CD14-positive monocyte (primary cell): Measurements from ENCODE around the gene EXOSC10. TPM values are rescaled to one million over a fixed set of nuclear protein-coding genes. Genes with fewer than 3 reads are reported as not detected.
A peak's percentile ranks its signal among the peaks of the same experiment; 100 is the strongest.

Source experiments
- DNase-seq, 3 donors: peaks; one replicate each; pipeline ENCODE4 v3.0.0-alpha.2; 2011 to 2022
- H2AFZ ChIP-seq: 2 replicates; pipeline ENCODE4 v1.6.0; 2012; ENCODE audit warnings: mild to moderate bottlenecking, low read depth, low read length, inconsistent platforms; ENCODE audit not compliant: insufficient read depth, poor library complexity, severe bottlenecking
- H3K27ac ChIP-seq, 2 donors: 1 replicate in 1 of 2; 2 replicates in 1 of 2; pipeline ENCODE4 v1.5.1; 2012 to 2013; ENCODE audit warnings: low read length in 2 of 2, control low read depth in 1 of 2, inconsistent platforms in 1 of 2, low read depth in 1 of 2, mild to moderate bottlenecking in 1 of 2
- H3K27me3 ChIP-seq, 2 donors: one replicate each; pipeline versions ENCODE4 v1.6.0 to v1.6.1; 2011 to 2013; ENCODE audit warnings: low read length in 2 of 2; ENCODE audit not compliant: control insufficient read depth in 2 of 2, insufficient read depth in 2 of 2
- H3K36me3 ChIP-seq, 2 donors: replicated peaks in 1 of 2; 1 replicate in 1 of 2; 2 replicates in 1 of 2; pipeline versions ENCODE4 v1.5.1 to v1.6.1; 2012 to 2013; ENCODE audit warnings: low read length in 2 of 2, control low read depth in 1 of 2, inconsistent platforms in 1 of 2, mild to moderate bottlenecking in 1 of 2; ENCODE audit not compliant: insufficient read depth in 2 of 2, control insufficient read depth in 1 of 2
- H3K4me1 ChIP-seq, 2 donors: 1 replicate in 1 of 2; 2 replicates in 1 of 2; pipeline versions ENCODE4 v1.5.1 to v1.6.1; 2012 to 2013; ENCODE audit warnings: low read length in 2 of 2, control low read depth in 1 of 2, inconsistent platforms in 1 of 2, mild to moderate bottlenecking in 1 of 2, moderate library complexity in 1 of 2; ENCODE audit not compliant: insufficient read depth in 2 of 2, control insufficient read depth in 1 of 2
- H3K4me2 ChIP-seq: replicated peaks from 2 replicates; pipeline ENCODE3; 2012; ENCODE audit warnings: low read length, moderate library complexity, mild to moderate bottlenecking; ENCODE audit not compliant: poor library complexity, severe bottlenecking; ENCODE audit errors: extremely low read depth
- H3K4me3 ChIP-seq, 3 experiments: fragments of 200-600 bp in 1 of 3; sonication (generic) in 1 of 3; replicated peaks in 1 of 3; 1 replicate in 2 of 3; 2 replicates in 1 of 3; pipeline ENCODE4 v1.5.1; 2011 to 2013; ENCODE audit warnings: low read length in 3 of 3, mild to moderate bottlenecking in 3 of 3, control low read depth in 2 of 3, low read depth in 2 of 3, inconsistent platforms in 1 of 3, moderate library complexity in 1 of 3
- H3K79me2 ChIP-seq: 2 replicates; pipeline ENCODE4 v1.6.0; 2012; ENCODE audit warnings: mild to moderate bottlenecking, control low read depth, inconsistent platforms, low read length, moderate library complexity; ENCODE audit not compliant: insufficient read depth
- H3K9ac ChIP-seq: 2 replicates; pipeline ENCODE4 v1.6.0; 2017; ENCODE audit warnings: low read length, mild to moderate bottlenecking; ENCODE audit not compliant: insufficient read depth, poor library complexity, severe bottlenecking
- H3K9me3 ChIP-seq, 2 donors: replicated peaks in 1 of 2; 1 replicate in 1 of 2; 2 replicates in 1 of 2; pipeline versions ENCODE4 v1.5.1 to v1.6.1; 2012 to 2013; ENCODE audit warnings: low read length in 2 of 2, control low read depth in 1 of 2; ENCODE audit not compliant: control insufficient read depth in 1 of 2, insufficient read depth in 1 of 2
- H4K20me1 ChIP-seq: 2 replicates; pipeline ENCODE4 v1.6.0; 2012; ENCODE audit warnings: mild to moderate bottlenecking, low read length, control low read depth, moderate library complexity; ENCODE audit not compliant: insufficient read depth
- H3K27ac Mint-ChIP-seq, 7 donors: one replicate each; pipeline ENCODE4 v1.8.0; 2020; ENCODE audit warnings: mild to moderate bottlenecking in 7 of 7, mixed read lengths in 7 of 7, moderate library complexity in 6 of 7, inconsistent platforms in 2 of 7
- H3K27me3 Mint-ChIP-seq, 3 donors: one replicate each; pipeline ENCODE4 v1.8.0; 2021 to 2022; ENCODE audit warnings: low read depth in 3 of 3, mild to moderate bottlenecking in 3 of 3, mixed read lengths in 3 of 3, moderate library complexity in 3 of 3, inconsistent platforms in 1 of 3
- H3K36me3 Mint-ChIP-seq, 2 donors: one replicate each; pipeline ENCODE4 v1.8.0; 2020; ENCODE audit warnings: mixed read lengths in 2 of 2, inconsistent platforms in 1 of 2, mild to moderate bottlenecking in 1 of 2
- H3K4me1 Mint-ChIP-seq: one replicate; pipeline ENCODE4 v1.8.0; 2020; ENCODE audit warnings: mild to moderate bottlenecking, mixed read lengths
- H3K4me3 Mint-ChIP-seq, 2 donors: one replicate each; pipeline ENCODE4 v1.8.0; 2020; ENCODE audit warnings: mild to moderate bottlenecking in 2 of 2, mixed read lengths in 2 of 2, moderate library complexity in 1 of 2
- H3K9me3 Mint-ChIP-seq, 7 donors: one replicate each; pipeline ENCODE4 v1.8.0; 2020 to 2022; ENCODE audit warnings: mixed read lengths in 7 of 7, mild to moderate bottlenecking in 6 of 7, moderate library complexity in 6 of 7, inconsistent platforms in 2 of 7
- WGBS: methylation state at CpG from one replicate; pipeline ENCODE4 v1.1.5; 2013; ENCODE audit warnings: missing lambda C conversion rate; ENCODE audit not compliant: insufficient coverage; 5-methylcytosine and 5-hydroxymethylcytosine counted together
- intact Hi-C, 2 donors: fragments of 100-400 bp; cut with micrococcal nuclease; formaldehyde crosslinking; loops; one replicate each; pipeline versions ENCODE4 v1.15.0 to v1.15.1; 2023
- polyA plus RNA-seq, 3 donors: library from polyadenylated mRNA; depleted of rRNA in 1 of 3; unstranded in 2 of 3; stranded (reverse) in 1 of 3; fragments of 300-500 nt in 2 of 3; fragments of >200 nt in 1 of 3; fragmentation: Illumina TruSeq in 2 of 3; gene quantifications; 1 replicate in 2 of 3; 2 replicates in 1 of 3; pipeline ENCODE4 v1.2.3, GENCODE V29; 2012 to 2021
- TF ChIP-seq, protein P1 (sequence below): fragments of 200-600 bp; IDR thresholded peaks from one replicate; pipeline ENCODE4 v1.8.0; 2022; ENCODE audit warnings: antibody characterized with exemption, mild to moderate bottlenecking

The EXOSC10 gene
- polyA plus RNA-seq, 3 donors, result 24.0 to 66.3 (median 27.4) TPM

DNA sequence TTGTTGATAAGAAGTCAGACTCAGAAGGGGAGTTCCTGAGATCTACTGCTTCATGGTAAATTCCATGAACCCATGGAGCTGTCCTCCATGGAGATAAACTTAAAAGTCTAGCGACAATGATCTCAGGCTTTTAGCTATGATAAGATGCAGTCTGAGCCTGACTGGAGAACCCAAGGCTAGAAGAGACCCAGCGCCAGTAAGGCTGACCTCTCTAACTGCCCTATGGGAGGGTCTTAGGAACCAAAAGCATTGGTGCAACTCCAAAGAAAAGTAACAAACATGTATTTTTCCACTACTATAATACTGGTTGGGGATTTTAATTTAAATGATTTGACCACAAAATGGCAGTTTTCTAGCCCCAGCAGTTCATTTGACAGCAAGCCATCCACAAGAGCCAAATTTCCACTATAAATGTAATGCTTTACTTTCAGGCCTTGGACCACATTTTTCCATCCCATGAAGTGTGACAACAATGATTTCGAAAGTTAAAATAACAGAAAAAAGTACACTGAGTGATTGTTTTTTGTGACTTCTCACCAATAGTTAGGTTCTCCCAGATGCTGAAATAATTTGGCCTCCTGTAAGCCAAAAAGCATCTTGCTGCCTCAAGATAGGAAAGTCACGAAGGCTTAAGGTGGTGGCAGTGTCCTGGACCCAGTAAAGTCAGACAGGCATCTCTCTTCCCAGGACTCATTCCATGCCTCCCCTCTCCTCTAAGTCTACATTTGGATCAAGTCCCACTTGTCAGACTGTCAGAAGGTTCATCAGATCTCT, 43.1 kb upstream of the EXOSC10 start:
- Histone ChIP-seq H2AFZ (no peak overlapping the region), H3K9me3 (no peaks in the 10 kb centered on the region), H3K4me3 (no peak overlapping the region), H3K9ac (no peak overlapping the region), H3K27ac (no peak overlapping the region), H3K4me1 (no peaks in the 10 kb centered on the region), H3K4me2 (no peak overlapping the region), H3K27me3 (no peaks in the 10 kb centered on the region), H4K20me1 (no peaks in the 10 kb centered on the region), H3K36me3 (peaks cover 77 to 91% of the 10 kb centered on the region in 2 donors), H3K79me2 (no peaks in the 10 kb centered on the region)
- no peaks in the 10 kb centered on the region for H3K9me3 Mint-ChIP-seq
- DNase-seq, result no peak
- TF ChIP-seq, protein P1, sequence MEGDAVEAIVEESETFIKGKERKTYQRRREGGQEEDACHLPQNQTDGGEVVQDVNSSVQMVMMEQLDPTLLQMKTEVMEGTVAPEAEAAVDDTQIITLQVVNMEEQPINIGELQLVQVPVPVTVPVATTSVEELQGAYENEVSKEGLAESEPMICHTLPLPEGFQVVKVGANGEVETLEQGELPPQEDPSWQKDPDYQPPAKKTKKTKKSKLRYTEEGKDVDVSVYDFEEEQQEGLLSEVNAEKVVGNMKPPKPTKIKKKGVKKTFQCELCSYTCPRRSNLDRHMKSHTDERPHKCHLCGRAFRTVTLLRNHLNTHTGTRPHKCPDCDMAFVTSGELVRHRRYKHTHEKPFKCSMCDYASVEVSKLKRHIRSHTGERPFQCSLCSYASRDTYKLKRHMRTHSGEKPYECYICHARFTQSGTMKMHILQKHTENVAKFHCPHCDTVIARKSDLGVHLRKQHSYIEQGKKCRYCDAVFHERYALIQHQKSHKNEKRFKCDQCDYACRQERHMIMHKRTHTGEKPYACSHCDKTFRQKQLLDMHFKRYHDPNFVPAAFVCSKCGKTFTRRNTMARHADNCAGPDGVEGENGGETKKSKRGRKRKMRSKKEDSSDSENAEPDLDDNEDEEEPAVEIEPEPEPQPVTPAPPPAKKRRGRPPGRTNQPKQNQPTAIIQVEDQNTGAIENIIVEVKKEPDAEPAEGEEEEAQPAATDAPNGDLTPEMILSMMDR, result no peak
- H3K36me3 Mint-ChIP-seq, result peaks cover 74 to 87% of the 10 kb centered on the region in 2 donors
- intact Hi-C loops, result no loop called here
- peak overlapping the region in 1 of 7 donors; percentile 40 for H3K27ac Mint-ChIP-seq
- no peak overlapping the region for H3K4me3 Mint-ChIP-seq
- no peaks in the 10 kb centered on the region for H3K4me1 Mint-ChIP-seq
- H3K27me3 Mint-ChIP-seq, result no peaks in the 10 kb centered on the region
- 100% methylated on average over 1 of the region's 4 CpGs for WGBS

DNA sequence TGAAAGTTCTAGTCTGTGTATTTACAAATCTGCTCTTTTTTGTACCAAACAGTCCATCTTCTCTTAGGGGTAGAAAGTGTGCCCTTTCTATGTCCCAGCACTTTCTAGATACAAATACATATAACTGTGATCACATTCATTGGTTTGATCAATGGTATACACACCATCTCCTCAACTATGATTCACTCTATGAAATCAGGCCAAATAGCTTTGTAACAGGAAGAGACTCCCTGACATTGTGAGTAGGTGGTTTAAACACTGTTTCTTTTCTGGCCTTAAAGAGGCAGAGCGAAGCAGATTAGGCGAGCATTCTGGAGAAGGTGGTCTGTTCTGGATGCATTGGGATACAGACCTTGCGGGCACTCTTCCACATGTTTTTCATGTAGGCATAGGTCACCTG, 39.3 kb upstream of the EXOSC10 start:
- Histone ChIP-seq H3K27ac (no peak overlapping the region), H3K27me3 (no peaks in the 10 kb centered on the region), H3K4me1 (no peaks in the 10 kb centered on the region), H3K4me3 (no peak overlapping the region), H4K20me1 (no peaks in the 10 kb centered on the region), H3K9me3 (no peaks in the 10 kb centered on the region), H3K9ac (no peak overlapping the region), H2AFZ (no peak overlapping the region), H3K79me2 (no peaks in the 10 kb centered on the region), H3K36me3 (peaks cover 73 to 89% of the 10 kb centered on the region in 2 donors), H3K4me2 (no peak overlapping the region)
- H3K27me3 Mint-ChIP-seq, result no peaks in the 10 kb centered on the region
- peaks cover 62 to 81% of the 10 kb centered on the region in 2 donors for H3K36me3 Mint-ChIP-seq
- intact Hi-C loops, result no loop called here
- H3K27ac Mint-ChIP-seq, result no peak overlapping the region
- 100% methylated on average over 3 of the region's 3 CpGs for WGBS
- no peaks in the 10 kb centered on the region for H3K9me3 Mint-ChIP-seq
- no peak overlapping the region for H3K4me3 Mint-ChIP-seq
- no peak for DNase-seq
- TF ChIP-seq, protein P1, result no peak
- H3K4me1 Mint-ChIP-seq, result no peaks in the 10 kb centered on the region
